GM18909 (cell line): ENCODE data around the gene CAPN14.
A peak's percentile ranks its signal among the peaks of the same experiment; 100 is the strongest.

Experiments
- ATAC-seq: cut with Tn5 transposase; IDR thresholded peaks from one replicate; pipeline ENCODE4 v1.9.1; 2021; ENCODE audit warnings: mild to moderate bottlenecking; ENCODE audit not compliant: unreplicated experiment, poor library complexity

CAPN14 gene, protein sequence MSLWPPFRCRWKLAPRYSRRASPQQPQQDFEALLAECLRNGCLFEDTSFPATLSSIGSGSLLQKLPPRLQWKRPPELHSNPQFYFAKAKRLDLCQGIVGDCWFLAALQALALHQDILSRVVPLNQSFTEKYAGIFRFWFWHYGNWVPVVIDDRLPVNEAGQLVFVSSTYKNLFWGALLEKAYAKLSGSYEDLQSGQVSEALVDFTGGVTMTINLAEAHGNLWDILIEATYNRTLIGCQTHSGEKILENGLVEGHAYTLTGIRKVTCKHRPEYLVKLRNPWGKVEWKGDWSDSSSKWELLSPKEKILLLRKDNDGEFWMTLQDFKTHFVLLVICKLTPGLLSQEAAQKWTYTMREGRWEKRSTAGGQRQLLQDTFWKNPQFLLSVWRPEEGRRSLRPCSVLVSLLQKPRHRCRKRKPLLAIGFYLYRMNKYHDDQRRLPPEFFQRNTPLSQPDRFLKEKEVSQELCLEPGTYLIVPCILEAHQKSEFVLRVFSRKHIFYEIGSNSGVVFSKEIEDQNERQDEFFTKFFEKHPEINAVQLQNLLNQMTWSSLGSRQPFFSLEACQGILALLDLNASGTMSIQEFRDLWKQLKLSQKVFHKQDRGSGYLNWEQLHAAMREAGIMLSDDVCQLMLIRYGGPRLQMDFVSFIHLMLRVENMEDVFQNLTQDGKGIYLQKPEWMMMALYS

DNA sequence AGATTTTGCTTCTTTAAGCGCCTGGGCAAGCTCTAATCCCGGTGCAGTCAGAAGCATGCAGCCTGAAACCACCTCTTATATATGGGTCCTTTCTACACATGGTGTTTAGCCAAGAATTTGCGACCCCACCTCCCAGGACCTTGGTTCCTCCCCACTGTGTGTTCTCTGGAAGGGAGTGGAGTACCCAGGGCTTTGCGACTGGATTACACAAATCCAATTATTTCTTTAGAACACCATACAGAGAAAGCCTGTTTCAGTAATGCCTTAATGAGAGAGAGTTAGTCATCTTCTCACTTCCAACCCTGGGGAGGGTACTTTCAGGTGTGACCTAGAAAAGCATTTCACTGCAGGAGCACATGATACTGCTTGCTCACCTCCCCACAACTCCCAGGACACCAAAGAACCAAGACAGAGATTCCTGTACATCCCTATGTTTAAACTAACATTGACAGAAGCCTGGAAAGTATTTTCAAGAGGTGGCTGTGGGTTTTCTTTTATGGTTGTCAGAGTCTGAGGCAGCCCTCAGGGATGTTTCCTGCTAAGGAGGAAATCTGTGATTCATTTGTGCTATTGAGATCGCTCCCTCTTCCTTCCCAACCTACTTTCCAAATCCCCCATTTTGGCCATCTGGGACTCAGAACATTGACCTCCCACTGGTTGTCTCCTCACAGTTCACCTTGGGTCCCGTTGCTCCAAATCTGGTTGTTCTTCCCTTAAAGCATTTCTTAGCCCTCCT is at the start of gene CAPN14:
CAPN14 (minus strand) TSS at position 51 of the 736 bp plus-strand sequence. CDS start 12,068 bp downstream, outside the sequence.
- ATAC-seq = no peak

DNA sequence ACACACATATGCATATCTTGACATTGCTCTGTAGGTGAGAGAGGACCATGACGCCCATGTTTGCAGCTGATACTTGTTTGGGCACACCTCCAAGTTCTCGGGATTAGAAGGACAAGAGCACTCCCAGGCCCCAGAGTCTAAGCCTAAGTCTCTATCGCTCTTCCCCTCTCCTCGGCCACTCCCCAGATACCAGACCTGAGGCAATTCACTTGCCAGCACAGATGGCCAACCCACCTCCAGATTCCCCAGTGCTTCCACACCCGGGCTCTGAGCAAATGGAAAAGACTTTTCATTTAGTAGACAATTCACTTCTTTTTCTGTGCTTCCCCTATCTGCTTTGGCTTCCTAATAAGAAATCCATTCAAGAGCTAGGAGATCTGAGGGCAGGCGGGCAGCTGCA is 49.5 kb upstream of the CAPN14 start:
- ATAC-seq = no peak

DNA sequence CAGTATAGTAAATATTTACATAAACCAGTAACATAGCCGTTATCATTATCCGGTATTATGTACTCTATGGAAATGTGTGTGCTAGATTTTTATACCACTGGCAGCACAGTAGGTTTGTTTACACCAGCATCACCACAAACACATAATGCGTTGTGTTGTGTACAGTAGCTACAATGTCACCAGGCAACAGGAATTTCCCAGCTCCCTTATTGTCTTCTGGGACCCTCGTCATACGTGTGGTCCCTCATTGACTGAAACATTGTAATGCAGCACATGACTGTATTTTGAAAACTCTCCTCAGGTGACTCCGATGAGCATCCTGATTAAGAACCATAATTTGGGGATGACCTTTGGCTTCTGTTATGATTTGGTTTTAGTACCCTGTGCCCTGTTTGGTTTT is 47.9 kb upstream of the CAPN14 start:
- no peak for ATAC-seq

DNA sequence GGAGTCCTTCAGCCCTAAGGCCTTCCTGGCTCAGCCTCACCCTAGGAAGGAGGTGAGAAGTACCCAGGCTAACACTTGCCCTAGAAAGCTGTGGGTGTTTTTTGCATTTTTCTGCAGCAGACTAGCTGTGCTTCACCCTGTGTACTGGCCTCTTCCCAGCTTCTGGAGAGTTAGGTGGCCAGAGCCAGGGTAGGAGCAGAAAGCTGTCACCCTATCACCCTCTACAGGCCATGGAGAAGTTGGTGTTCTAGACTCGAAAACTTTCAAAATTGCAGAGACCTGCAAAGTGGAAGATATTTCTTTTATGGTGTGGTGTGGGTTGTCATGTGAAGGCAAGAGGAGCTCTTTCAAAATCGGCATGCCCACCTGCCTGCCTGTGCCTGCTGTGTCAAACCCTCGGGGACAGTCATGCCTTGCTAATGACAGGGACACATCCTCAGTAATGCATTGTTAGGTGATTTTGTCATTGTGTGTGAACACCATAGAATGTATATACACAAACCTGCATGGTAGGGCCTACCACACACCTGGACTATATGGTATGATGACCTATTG is 46.4 kb upstream of the CAPN14 start:
- ATAC-seq = no peak

DNA sequence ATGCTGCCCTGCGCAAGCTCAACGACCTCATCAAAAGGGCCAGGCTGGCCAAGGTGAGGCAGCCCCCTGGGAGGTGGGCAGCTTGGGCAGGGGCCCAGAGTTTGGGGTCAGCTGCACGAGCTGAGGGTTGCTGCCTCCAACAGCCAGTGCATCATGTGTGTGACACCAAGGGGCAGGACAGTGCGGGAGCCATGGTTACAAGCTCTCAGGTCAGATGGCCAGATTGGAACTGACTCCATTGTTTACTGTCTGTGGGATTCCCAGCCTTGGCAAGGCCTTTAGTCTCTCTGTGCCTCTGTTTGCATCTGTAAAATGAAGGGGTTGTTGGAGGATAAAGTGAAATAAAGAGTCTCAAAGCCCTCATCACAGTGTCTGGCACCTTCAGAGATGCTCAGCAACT is 43.6 kb upstream of the CAPN14 start:
- ATAC-seq = no peak

DNA sequence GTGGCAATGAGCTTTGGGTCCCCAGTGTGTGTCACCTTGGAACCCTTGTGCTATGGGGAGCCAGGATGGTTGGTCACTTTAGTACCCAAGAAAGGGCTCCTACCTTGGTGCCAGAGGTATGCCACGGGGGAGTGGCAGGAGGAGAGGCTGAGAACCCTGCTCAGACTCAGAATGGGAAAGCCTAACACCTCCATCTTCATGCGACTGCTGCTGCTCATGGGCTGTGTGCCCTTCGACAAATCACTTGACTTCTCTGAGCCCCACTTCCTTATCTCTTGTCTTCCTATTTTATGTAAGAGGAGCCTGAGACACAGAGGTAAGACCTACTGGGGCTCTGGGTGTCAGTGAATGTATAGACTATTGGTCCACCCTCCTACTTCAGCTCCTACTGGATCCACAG is 41.8 kb upstream of the CAPN14 start:
- ATAC-seq = no peak

DNA sequence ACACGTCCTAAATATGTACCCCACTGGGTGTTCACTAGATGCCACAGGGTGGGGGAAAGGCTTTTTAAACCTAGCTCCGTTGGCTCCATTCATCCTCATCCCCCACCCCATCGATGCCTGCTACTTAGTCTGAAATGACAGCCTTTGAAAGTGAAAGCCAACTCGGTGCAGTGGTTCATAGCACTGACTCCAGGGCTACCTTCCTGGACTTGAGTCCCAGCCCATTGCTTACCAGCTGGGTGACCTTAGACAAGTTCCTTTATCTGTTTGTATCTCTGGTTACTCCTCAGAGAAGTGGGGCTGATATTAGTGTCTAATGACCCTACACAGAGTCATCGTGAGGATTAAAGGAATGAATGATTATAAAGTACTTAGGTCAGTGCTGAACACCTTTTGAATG is 41.0 kb upstream of the CAPN14 start:
- peak; percentile 49 for ATAC-seq

DNA sequence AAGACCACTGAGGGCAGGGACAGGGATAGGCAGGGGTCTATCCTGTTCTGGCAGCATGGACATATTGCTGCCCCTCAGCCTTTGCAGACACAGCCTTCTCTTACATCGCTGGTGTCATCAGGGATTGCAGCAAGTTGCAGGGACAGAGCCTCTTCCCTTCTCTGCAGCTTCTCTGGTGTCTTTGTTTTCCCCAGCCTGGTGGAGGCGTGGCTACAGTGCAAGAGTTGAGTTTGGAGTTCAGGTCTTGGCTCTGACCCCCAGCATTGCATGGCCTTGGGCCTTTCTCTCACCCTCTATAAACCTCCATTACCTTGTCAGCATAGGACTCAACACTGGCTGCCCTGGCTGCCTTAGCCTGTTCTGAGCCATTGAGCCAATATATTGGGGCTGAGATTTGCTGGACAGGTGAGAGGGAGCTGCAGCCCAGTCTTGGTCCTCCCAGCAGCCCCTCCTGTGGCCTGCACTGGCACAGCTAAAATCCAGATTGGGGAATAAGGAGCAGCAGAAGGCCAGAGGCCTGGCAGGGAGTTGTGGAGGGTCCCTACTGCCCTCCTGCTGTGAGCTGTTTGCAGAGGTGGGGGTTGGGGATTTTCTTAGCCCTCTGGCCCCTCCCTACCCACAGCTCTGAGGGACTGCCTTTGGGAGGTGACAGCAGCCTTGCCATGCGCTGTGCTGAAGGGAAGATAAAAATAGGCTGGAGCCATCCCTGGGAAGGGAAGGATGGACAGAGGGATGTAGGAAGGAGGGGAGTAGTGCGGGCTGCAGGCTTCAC is 39.5 kb upstream of the CAPN14 start:
- peak; percentile 11 for ATAC-seq

DNA sequence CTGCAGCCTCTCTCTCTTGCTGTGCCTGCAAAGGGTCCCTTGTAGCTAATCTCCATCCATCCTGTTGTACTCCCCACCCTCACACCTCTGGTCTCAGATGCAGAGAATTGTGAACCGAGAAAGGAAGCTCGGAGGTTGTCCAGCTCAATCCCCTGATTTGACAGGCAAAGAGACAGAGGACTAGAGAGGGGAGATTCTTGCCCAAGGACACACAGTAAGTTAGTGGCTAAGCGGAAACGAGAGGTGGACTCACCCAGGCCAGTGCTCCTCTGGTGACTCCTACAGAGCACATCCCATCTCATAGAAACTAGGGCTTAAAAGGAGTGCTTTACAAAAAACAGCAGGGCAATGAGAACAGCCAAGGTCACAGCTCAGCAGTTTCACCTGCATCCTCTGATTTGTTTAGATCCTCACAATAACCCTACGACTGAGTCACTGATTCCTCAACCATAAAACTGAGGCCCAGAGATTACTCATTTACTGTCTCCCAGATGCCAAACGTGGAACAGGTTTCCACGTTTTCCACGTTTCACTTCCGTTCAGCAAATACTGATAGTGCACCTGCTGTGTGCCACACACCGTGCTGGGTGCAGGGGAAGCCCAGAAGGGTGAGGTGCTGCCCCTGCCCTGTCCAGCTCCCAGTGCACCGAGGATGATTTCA is 38.7 kb upstream of the CAPN14 start:
- peak; percentile 71 for ATAC-seq

DNA sequence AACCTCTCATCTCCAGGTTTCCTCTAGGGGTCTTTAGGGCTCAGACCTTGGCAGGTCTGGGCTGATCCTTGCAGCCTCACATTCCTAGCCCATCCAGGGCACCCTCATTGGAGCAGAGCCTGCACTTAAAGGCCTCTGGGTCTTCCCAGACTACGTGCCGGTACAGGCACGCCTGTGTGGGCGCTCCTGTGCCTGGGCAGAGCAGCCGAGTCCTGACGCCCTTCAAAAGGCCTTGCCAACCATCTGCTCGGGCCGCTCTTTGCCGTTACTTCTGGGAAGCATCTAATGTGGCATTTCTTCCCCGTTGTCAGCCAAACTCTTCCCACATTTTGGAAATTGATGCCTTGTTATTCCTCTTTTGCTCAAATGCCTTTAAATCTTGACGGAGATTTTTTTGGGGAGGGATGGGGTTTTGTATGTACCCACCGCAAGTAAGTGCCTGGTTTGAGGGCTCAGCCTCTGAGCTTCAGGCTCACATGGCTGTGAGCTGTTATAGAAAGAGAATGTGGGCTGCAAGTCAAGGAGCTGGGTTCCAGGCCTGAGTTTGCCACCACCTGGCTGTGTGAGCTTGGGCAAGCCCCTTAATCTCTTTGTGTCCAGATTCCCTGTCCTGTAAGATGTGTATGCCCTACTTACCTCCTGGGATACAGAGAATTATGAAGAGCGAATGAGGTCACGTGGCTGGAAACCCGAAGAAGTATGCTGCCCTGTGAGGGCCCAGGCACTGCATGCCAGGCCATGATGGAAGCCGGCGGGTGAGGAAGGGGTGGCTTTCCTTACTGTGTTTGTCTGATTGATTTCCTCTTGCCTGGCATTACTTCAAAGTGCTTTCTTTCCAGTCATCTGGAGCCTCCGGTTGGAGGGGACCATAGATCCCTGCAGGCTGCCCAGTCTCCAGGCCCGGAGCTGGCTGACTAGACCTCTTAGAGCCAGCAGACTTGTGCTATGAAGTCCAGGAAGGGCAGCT is 37.2 kb upstream of the CAPN14 start:
- ATAC-seq = no peak

DNA sequence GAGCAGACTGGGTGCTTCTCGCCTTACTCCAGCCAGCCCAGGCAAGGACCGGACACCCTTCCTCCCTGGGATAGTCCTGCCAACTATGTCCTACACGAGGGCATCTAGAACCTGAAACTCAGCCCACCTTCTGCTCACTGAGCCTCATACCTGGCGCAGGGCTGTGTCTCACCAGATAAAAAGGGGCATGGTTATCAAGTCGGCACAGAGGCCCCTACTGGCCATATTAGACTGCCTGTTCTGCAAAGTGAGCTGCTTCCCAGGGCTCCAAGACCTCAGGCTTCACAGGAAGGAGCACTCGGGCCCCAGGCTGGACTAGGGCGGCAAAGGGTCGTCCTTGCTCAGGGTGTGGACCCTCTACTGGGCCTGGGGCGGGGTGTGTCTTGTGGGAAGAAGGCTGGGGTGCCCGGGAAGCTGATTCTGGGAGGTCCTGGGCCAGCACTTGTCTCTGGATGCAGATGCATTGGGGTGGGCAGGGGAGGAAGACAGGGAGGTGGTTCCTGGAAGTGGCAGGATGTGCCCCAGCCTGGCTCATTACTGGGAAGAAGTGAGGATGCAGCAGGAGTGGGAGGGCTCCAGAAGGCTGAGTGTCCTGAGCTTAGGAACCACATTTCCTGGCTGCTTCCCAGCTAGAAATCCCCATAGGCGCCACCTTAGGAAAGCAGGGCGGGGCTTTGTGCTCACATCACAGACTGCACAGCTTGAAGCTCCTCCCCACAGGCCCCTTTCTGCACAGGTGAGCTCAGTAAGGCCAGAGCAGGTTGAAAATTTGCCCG is 36.2 kb upstream of the CAPN14 start:
- ATAC-seq = no peak

DNA sequence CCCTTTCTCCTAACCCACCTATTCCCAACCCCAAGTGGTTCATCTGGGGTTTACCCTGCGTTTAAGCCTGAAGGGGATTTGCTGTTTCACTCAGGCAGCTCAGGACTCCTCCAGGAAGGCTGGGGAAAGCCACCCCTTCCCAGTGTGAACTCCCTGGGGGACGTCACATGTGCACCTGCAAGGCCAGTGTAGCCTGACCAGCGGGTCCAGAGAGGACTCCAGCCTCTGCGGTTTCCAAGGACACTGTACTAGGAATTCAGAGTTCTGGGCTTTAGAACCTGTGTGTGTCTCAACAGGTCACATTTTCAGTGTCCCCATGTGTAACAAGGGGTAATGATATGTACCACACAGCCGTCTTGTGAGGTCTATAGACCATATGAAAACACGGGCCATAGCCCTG is 34.5 kb upstream of the CAPN14 start:
- ATAC-seq = no peak

DNA sequence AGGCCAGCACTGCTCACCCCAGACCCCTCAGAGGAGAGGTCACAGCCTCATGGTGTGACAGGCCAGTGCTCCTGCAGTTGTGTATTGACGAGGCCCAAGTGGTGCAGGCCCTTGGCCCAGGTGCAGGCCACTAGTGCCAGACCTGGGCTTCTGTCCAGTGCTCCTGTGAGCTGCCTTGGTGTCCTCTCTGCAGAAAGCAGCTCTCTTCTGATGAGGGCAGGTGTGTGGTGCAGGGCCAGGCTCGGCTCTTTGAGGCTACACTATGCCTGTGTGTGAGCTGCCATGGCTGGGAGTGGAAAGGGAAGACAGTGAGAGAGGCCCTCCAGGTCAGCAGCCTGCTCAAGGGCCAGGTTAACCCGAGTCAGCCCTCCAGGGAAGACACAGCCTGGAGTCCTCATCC is 33.7 kb upstream of the CAPN14 start:
- ATAC-seq = no peak

DNA sequence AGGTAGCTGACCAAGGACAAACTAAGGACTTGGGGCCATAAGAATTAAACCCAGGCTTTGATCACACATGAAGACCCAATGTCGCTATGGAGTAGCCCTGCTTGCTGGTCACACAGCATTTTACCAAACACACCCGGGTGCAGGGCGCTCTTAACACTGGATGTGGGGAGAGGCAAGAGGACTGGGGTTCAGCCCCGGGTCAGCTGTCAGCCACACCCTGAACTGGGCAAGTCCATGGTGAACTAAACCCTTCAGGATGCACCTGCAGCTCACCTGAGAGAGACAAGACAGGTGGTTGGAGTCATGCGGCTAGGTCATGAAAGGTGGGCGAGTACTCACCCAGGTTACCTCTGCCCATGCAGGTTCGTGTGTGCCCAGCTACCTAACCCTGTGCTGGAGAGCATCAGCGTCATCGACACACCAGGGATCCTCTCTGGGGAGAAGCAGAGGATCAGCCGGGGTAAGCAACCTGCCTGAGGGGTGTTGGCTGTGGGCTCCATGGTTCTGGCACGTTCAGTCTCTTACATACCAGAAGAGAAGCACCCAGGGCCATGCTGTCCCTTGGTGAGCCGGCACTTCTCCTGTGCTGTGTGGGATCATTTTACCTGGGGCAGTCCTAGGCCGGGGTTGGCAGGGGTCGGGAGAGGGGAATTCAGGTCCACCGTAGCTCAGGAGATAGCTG is 31.8 kb upstream of the CAPN14 start:
- no peak for ATAC-seq

DNA sequence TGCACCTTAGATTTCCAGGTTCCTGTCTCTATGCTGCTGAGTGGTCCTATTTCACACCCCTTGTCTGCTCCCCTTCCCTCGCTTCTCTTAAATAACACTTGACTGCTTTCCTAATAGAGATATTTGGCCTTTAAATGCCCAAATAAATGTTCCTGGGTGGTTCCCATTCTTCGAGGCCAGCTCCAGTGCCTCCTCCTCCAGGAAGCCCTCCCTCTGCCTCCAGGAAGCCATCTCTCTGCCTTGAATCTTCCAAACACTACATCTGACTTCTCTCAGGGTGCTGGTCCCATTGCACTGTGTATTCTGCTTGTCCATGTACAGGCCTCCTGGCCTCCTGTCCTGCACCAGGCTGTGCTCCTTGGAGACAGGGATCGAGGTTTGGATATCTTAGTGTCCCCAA is 30.8 kb upstream of the CAPN14 start:
- no peak for ATAC-seq

DNA sequence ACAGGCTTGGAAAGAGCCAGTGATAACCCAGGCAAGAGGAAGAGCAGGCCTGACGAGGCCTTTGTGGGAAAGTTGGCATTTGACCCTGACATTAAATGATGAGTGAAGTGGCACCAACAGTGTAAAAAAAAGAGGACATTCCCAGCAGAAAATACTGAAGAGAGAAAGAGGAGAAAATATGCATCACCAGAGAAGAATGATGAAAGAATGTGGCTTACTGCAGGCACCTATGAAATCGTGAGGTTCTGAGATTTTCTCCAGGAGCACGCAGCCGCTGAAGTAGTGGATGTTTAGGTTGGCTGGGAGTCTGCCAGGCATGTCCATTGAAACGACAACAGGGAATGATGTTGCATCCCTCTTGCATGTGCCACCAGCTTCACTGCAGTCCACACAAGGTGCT is 30.4 kb upstream of the CAPN14 start:
- no peak for ATAC-seq

DNA sequence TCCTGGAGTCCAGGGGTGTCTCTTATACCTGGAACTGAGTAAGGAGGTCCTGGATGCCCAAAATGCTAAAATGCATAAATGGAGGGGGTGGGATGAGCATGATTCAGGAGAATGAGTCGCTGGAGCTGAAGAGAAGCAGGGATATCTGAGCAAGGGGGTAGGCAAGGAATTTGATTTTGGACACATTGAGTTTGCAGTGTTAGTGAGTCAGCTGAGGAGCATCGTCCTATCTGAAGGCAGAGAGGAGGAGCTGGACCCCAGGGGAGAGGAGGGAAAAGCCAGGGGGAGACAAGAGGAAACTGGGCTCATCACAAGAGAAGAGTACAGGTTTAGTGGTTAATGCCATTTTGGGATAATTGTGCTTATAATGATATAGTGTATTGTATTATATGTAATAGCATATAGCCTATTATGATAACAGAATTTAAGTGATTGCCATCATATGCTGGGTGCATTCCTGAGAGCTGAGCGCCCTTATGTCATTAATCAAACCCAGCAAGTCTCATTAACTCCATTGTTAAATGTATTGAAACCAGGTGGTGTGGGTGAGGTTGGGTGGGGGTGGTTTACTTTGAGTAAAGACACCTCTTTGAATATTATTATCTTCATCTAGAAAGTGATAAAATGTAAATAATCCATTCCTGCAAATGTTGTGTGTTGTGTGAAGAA is 29.0 kb upstream of the CAPN14 start:
- no peak for ATAC-seq
